IPS-NIHi11 (cell line): ENCODE data around the gene LAPTM4A.
"Not testable (repeated sequence)": the region's sequence is repeated elsewhere in the genome, so short reads cannot be mapped to it uniquely, and the experiment has no call there.

ENCODE experiments used
- DNase-seq: peaks from one replicate; pipeline ENCODE4 v3.0.0; 2012; ENCODE audit warnings: mixed read lengths, low spot score

LAPTM4A gene

GRCh38 chr2:20050646-20051531 lies 539 bp downstream of the LAPTM4A start:
- DNase-seq, result peak; percentile 49

- DNase-seq, result no peak
These were observed 1.3 kb downstream of the LAPTM4A start for GRCh38 chr2:20050104-20050645.

- no peak for DNase-seq
These were observed 1.8 kb downstream of the LAPTM4A start for GRCh38 chr2:20049637-20050036.

GRCh38 chr2:20048488-20049448 lies 2.7 kb downstream of the LAPTM4A start:
- DNase-seq, result no peak

- DNase-seq, result not testable (repeated sequence)
These were observed 5.6 kb downstream of the LAPTM4A start for GRCh38 chr2:20045712-20046292.

GRCh38 chr2:20044778-20045177 lies 6.7 kb downstream of the LAPTM4A start:
- no peak for DNase-seq

- DNase-seq, result no peak
These were observed 8.9 kb downstream of the LAPTM4A start for GRCh38 chr2:20042531-20042930.

GRCh38 chr2:20040489-20041172 lies 10.8 kb downstream of the LAPTM4A start:
- no peak for DNase-seq

GRCh38 chr2:20037660-20038059 lies 13.8 kb downstream of the LAPTM4A start:
- DNase-seq, result no peak

- DNase-seq, result no peak
These were observed 15.3 kb downstream of the LAPTM4A start for GRCh38 chr2:20035955-20036666.

DNA sequence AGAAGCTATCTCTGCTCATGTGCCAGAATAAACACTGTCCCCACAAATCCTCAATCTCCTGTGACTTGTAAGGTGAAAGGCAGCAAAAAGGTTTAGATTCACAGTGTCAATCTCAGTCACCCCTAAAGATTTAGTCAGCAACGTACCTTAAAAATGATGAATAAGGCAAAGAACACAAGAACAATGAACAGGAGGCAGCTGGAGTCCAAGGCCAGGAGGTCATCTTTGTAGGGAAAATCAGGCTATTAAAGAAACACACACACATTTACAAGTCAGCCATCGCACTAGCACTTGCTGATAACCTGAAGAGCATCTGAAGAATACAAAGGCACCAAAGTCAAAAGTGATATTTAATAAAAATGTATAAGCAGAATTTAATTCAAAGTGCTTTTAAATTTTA lies 16.6 kb downstream of the LAPTM4A start:
- no peak for DNase-seq

DNA sequence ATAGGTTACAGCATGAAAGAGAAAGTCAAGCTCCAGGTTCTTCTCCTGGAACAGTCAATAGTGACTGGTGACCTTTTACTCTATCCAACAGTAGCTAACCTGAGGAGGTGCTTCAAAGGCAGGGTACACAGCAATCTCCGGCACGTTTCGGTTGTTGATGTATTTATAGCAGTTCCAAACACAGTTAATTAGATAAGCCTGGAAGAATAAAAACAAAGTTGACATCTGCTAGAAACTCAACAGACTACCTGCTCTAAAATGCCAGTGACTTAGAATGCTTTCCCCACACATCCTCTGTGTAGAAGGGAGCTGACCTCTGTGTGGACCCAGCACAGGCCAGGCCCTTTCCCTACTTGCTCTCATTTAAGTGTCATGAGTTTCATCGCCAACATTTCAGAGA lies 17.2 kb downstream of the LAPTM4A start:
- DNase-seq, result no peak

DNA sequence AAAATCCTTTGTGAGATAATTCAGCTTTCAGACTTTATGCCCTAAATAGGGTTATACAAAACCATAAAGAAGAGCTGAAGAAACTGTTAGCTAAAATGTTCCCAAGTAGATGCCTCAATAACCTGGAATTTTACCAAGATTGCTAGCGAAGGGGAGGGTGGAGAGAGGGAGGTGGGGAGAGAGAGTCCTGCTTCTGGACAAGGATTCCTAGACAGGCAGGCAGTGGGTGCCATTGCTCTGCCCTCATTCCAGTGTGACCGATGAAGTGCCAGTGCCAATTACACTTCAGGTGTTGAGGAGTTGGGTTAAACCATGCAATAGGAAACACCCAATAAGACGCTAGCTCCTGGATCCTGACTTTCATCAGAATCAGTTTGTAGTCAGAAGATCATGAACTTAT lies 18.1 kb downstream of the LAPTM4A start:
- DNase-seq, result no peak

DNA sequence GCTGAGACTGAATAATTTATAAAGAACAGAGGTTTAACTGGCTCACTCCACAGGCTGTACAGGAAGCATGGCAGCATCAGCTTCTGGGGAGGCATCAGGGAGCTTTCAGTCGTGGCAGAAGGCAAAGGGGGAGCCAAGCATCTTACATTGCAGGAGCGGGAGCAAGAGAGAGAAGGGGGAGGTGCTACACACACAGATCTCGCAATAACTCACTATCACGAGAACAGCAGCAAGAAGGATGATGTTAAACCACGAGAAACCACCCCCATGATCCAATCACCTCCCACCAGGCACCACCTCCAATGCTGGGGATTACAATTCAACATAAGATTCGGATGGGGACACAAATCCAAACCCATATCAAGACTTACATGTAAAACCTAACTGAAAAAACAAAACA lies 21.2 kb downstream of the LAPTM4A start:
- no peak for DNase-seq

- no peak for DNase-seq
These were observed 23.6 kb downstream of the LAPTM4A start for GRCh38 chr2:20027705-20028434.

DNA sequence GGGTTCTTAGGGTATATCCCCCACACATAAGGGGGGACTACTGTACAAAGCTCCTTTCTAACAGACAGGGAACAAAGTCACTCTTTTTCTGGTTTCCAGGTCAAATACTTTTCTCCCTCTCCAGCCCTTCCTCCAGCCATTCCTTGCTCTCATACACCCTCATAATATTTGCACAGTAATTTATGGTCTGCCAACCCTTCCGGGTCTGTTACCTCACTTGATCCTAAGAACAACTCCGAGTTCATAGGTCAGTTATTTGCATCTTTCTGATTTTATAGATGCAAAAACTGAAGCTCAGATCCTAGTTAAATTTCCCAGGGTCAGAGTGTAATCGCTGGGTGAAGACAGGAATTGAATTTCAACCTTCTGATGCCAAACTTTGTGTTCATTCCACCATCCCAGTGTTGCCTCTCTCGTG lies 24.2 kb downstream of the LAPTM4A start:
- DNase-seq, result no peak

DNA sequence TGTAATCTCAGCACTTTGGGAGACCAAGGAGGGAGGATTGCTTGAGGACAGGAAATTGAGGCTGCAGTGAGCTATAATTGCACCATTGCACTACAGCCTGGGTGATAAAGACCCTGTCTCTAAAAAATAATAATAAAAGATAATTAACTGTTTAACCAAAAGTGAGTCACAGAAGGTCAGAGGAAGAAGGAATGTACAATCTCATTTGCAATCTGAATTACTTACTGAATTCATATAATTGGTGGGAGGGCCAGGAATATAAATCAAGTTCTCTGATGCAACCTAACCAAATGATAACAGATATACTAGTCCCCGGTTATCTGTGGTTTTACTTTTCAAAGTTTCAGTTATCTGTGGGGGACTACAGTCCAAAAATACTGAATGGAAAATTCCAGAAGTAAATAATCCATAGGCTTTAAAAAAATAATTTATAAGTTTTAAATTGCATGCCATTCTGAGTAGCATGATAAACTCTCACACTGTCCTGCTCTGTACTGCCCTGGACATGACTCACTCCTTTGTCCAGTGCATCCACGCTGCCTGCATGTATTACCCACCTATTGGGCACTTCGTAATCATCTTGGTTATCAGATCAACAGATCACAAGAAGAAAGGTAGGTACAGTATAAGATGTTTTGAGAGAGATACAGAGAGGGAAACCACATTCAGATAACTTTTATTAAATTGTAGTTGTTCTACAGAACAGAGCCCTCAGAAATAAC lies 26.2 kb downstream of the LAPTM4A start:
- DNase-seq, result no peak

DNA sequence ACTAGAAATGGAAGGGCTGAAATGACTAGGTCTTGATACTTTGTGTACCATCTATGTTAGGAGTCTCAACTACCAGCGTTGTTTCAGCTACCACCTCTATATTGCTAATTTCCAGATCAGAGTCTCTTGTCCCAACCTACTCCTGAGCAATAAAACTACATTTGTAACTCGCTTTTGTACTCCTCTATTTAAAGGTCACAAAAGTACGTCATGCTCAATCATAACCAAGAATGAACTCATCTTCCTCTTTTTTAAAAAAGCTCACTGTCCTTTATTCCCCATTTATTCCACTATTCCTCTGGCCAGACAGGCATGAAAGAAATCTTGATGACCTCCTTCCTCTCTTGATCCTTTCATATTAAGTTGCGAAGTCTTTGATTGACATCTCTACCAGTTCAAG lies 27.7 kb downstream of the LAPTM4A start:
- no peak for DNase-seq

- no peak for DNase-seq
These were observed 29.9 kb downstream of the LAPTM4A start for GRCh38 chr2:20021405-20022009.
